NT2/D1 (cell line): ENCODE measurements around the gene GTPBP3.

Experiments used
- SUZ12 ChIP-seq: IDR thresholded peaks from 2 replicates; pipeline ENCODE4 v1.6.1; 2011; ENCODE audit not compliant: insufficient read length, insufficient read depth; ENCODE audit errors: extremely low read depth
- ZNF274 ChIP-seq: IDR thresholded peaks from 2 replicates; pipeline ENCODE4 v1.6.1; 2011; ENCODE audit warnings: mild to moderate bottlenecking, low read depth, low read length

DNA sequence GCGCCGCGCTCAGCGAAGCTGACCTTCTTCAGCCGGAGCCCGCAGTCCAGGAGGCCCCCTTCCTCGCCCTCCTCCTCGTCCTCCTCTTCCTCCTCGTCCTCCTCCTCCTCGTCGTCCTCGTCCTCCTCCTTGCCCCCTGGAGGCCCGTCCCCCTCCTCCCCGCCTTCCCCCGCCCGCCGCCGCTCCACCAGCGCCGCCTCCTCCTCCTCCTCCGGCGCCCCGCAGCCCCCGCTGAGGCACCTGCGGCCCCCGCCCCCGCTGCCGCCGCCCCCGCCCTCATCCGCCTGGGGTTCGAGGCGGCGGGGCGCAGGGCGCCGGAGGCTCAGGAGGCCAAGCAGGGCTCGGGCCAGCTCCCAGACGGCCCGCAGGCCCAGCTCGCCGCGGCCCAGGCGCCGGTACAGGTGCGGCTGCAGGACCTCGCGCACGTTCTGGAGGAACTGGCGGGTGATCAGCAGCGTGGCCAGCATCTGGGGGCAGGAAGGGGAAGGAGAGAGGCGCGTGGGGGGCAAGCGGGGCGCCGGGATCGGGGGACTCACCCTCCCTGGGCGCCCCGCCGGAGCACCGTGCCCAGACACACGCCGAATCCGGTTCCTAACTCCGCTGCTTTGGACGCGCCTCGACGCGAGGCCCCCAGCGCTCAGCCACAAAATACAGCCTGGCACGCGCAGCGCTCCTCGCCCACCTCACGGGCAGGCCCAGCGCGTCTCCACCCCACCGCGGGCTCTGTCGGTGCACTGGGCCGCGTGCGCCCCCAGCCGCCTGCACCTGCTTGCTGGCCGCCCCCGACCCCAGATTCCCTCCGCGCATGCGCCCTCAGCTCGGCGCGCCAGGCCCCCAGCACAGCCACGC lies 8.6 kb upstream of the GTPBP3 start:
- TF ChIP-seq SUZ12 (no peak), ZNF274 (no peak)
